Activated T-helper 2 cell treated with anti-CD3 and anti-CD28 coated beads, Interferon-gamma antibody, Interleukin-2, Interleukin-4, amounts not matched to agents 10 μg/mL and 5 μg/mL and 100 μg/mL, durations not matched to agents 14 hours and 24 hours and 36 hours (primary cell): Measurements from ENCODE around the gene TARP.
"Not testable (repeated sequence)": the region's sequence is repeated elsewhere in the genome, so short reads cannot be mapped to it uniquely, and the experiment has no call there.

Source experiments
- DNase-seq: peaks from one replicate; pipeline ENCODE4 v3.0.0; 2021; ENCODE audit warnings: low spot score
- H3K27ac Mint-ChIP-seq: one replicate; pipeline ENCODE4 v1.8.0; 2021; ENCODE audit warnings: mixed read lengths
- H3K27me3 Mint-ChIP-seq: one replicate; pipeline ENCODE4 v1.8.0; 2021; ENCODE audit warnings: low read depth, mixed read lengths
- H3K36me3 Mint-ChIP-seq: one replicate; pipeline ENCODE4 v1.8.0; 2021; ENCODE audit warnings: low read depth, mixed read lengths
- H3K4me1 Mint-ChIP-seq: one replicate; pipeline ENCODE4 v1.8.0; 2021; ENCODE audit warnings: low read depth, mixed read lengths
- H3K4me3 Mint-ChIP-seq: one replicate; pipeline ENCODE4 v1.8.0; 2021; ENCODE audit warnings: low read depth, mild to moderate bottlenecking, moderate library complexity, mixed read lengths
- H3K9me3 Mint-ChIP-seq: one replicate; pipeline ENCODE4 v1.8.0; 2021; ENCODE audit warnings: mixed read lengths
- intact Hi-C: fragments of 100-400 bp; cut with micrococcal nuclease; formaldehyde crosslinking; loops from one replicate; pipeline ENCODE4 v1.15.1; 2023

Gene TARP

DNA sequence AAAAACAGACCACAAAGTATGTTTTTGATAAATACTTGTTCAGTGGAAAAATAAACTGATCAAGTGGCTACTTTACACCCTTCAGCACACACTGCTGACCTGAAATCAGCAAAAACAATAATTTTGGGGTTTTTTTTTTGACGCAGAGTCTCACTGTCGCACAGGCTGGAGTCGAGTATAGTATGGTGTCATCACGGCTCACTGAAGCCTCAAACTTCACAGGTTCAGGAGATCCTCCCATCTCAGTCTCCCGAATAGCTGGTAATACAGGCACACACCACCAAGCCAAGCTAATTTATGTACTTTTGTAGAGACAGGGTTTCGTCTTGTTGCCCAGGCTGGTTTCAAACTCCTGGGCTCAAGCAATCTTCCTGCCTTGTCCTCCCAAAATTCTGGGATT is 30.6 kb downstream of the TARP start:
- no peak for DNase-seq
- no peak overlapping the region for H3K4me3 Mint-ChIP-seq
- intact Hi-C loops = no loop called here
- H3K27ac Mint-ChIP-seq = no peak overlapping the region
- peaks cover 30% of the 10 kb centered on the region for H3K36me3 Mint-ChIP-seq
- H3K4me1 Mint-ChIP-seq = peaks cover 10% of the 10 kb centered on the region
- H3K9me3 Mint-ChIP-seq = no peaks in the 10 kb centered on the region
- peaks cover 2% of the 10 kb centered on the region for H3K27me3 Mint-ChIP-seq

DNA sequence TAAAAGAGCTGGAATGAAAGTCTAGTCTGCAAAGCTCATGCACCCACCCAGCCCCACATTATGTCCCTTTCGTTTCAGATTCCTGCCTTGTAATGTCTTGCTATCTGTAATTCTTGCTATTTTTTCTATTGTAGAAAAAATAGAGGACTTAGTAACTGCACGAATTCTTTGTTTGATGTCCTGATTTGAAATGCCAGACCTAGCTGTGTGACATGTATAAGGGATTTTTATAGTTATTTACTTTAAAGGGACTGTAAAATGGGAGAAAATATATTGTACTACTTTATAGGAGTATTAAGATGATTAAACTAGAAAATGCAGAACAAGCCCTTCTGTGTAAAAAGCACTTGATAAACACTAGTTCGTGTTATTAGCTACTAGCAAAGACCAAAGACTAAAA is 32.4 kb downstream of the TARP start:
- Mint-ChIP-seq H3K4me1 (peaks cover 23% of the 10 kb centered on the region), H3K4me3 (no peak overlapping the region)

DNA sequence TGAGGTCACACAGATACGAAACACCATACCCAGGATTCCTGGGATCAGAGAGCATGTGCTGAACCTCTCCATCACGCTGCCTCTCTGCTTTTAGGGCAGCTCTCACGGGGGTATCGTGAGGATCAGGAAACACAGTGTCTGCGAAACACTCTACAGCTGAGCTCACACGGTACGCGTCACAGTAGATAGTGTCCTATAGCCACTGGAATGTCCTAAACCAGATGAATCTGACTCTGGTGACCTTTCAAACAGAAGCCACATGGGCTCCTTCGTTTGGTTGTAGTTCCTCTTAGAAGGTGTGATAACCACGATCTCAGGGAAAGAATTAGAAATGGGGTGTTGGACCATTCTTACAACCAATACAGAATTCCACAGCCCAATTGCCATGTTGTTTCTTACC is 34.3 kb downstream of the TARP start:
- H3K36me3 Mint-ChIP-seq = peaks cover 22% of the 10 kb centered on the region
- not testable (repeated sequence) for H3K27me3 Mint-ChIP-seq, H3K27ac Mint-ChIP-seq, H3K9me3 Mint-ChIP-seq, DNase-seq, H3K4me3 Mint-ChIP-seq
- H3K4me1 Mint-ChIP-seq = peaks cover 38% of the 10 kb centered on the region
- intact Hi-C loops = loop anchor here (10.0 kb wide), 1 partner anchor 264 kb away; no protein-coding TSS in a partner anchor

More for the DNA sequence above, 32.4 kb downstream of the TARP start:
- H3K36me3 Mint-ChIP-seq = peaks cover 32% of the 10 kb centered on the region
- no peaks in the 10 kb centered on the region for H3K9me3 Mint-ChIP-seq
- intact Hi-C loops = no loop called here
- H3K27me3 Mint-ChIP-seq = peaks cover 2% of the 10 kb centered on the region
- no peak for DNase-seq
- H3K27ac Mint-ChIP-seq = no peak overlapping the region

DNA sequence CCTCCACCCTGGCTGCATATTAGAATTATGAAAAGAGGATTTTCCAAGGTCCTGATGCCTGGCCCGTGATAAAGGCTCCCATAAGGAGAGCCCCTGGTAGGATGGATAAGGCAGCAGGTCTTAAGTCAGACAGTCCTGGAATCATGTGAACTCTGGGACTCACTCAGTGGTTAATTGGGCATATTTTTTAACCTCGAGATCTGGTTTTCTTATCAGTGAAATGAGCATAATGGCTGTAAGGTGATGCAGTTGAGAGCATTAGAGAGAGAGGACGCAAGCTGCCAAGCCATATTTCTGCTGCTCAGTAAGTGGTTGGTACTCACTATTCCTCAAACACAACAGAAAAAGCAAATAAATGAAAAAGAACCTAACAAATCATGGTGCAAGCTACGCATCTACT is 37.8 kb downstream of the TARP start:
- intact Hi-C loops = loop anchor here (10.0 kb wide), 1 partner anchor 261 kb away; no protein-coding TSS in a partner anchor

DNA sequence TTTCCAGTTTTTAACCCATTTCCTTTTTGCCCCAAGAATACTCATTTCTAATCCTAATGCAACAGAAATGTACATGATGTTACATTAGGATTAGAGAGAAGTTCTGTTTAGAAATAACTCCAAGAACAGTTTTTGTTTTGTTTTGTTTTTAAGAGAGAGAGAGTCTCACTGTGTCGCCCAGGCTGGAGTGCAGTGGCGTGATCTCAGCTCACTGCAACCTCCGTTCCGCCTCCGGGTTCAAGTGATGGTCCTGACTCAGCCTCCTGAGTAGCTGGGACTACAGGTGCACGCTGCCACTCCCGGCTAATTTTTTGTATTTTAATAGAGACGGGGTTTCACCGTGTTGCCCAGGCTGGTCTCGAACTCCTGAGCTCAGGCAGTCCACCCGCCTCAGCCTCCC is 38.7 kb downstream of the TARP start:
- intact Hi-C loops = loop anchor here (5.0 to 10.0 kb wide), 2 partner anchors 260 to 673 kb away; partner anchors contain the start of gene VPS41
- not testable (repeated sequence) for H3K27me3 Mint-ChIP-seq, H3K9me3 Mint-ChIP-seq, H3K4me3 Mint-ChIP-seq, DNase-seq, H3K27ac Mint-ChIP-seq
- Mint-ChIP-seq H3K36me3 (peaks cover 40% of the 10 kb centered on the region), H3K4me1 (peaks cover 75% of the 10 kb centered on the region)

More for the DNA sequence above, 37.8 kb downstream of the TARP start:
- H3K4me3 Mint-ChIP-seq = no peak overlapping the region
- no peak for DNase-seq
- H3K4me1 Mint-ChIP-seq = peaks cover 70% of the 10 kb centered on the region
- H3K27me3 Mint-ChIP-seq = no peaks in the 10 kb centered on the region
- no peak overlapping the region for H3K27ac Mint-ChIP-seq
- H3K36me3 Mint-ChIP-seq = peaks cover 33% of the 10 kb centered on the region
- H3K9me3 Mint-ChIP-seq = no peaks in the 10 kb centered on the region

DNA sequence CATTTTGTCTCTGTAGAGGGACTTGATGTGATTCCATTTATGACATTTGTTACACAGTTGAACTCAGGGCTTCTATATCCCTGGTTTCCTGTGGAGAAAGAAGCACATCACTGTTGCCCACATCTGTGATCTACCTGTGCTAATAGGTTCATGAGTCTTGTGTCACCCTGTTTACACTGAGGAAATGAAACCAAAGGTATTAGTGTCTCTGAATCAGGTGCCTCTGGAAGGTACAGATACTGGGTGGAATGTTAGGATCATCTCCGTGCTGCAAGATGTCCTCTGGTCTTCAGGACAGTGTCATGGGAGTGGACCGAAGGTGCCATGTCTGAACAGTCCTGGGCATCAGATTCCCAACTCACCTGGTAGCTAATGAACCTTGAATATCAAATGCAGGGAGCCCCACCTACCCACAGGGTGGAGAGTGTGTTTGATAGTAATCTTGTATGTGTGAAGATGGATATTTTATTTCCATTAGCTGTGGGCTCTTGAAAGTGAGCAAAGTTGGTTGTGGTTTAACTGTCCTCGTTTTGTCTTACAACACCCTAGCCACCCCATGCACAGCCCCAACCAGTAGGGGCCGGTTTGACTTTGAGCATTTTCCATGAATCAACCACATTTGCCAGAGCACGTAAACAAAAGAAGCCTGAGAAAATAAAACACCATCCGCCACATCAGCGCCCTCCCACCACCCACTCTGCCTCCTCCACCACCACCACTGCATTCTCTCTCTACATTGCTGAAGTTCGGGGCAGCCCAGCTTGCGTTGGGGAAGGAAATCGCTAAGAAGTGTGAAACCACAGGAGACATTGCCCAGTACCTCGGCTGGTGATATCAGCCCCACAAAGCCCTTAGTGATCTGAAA is 40.7 kb downstream of the TARP start:
- Mint-ChIP-seq H3K36me3 (peaks cover 47% of the 10 kb centered on the region), H3K27ac (peak overlapping the region; percentile 91), H3K27me3 (no peaks in the 10 kb centered on the region), H3K9me3 (no peaks in the 10 kb centered on the region), H3K4me3 (peak overlapping the region; percentile 64), H3K4me1 (peaks cover 82% of the 10 kb centered on the region)
- DNase-seq = peak; percentile 82
- intact Hi-C loops = loop anchor here (1.0 to 10.0 kb wide), 10 partner anchors 10 to 675 kb away; partner anchors contain the start of gene VPS41

DNA sequence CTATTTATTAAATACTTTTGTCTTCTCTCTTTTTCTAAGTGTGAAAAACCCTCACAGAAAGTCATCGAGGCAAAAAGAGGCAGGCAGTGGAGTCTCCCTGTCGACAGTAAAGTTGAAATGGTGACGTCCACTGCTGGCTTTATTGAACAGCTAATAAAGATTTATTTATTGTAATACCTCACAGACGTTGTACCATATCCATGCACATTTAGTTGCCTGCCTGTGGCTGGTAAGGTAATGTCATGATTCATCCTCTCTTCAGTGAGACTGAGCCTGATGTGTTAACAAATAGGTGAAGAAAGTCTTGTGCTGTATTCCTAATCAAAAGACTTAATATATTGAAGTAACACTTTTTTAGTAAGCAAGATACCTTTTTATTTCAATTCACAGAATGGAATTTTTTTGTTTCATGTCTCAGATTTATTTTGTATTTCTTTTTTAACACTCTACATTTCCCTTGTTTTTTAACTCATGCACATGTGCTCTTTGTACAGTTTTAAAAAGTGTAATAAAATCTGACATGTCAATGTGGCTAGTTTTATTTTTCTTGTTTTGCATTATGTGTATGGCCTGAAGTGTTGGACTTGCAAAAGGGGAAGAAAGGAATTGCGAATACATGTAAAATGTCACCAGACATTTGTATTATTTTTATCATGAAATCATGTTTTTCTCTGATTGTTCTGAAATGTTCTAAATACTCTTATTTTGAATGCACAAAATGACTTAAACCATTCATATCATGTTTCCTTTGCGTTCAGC is 43.4 kb downstream of the TARP start:
- no peak overlapping the region for H3K27ac Mint-ChIP-seq
- peaks cover 57% of the 10 kb centered on the region for H3K4me1 Mint-ChIP-seq
- no peaks in the 10 kb centered on the region for H3K9me3 Mint-ChIP-seq
- no peak for DNase-seq
- H3K4me3 Mint-ChIP-seq = no peak overlapping the region
- intact Hi-C loops = loop anchor here (5.0 to 10.0 kb wide), 2 partner anchors 255 to 677 kb away; partner anchors contain the start of gene VPS41
- H3K27me3 Mint-ChIP-seq = no peaks in the 10 kb centered on the region
- peaks cover 57% of the 10 kb centered on the region for H3K36me3 Mint-ChIP-seq

DNA sequence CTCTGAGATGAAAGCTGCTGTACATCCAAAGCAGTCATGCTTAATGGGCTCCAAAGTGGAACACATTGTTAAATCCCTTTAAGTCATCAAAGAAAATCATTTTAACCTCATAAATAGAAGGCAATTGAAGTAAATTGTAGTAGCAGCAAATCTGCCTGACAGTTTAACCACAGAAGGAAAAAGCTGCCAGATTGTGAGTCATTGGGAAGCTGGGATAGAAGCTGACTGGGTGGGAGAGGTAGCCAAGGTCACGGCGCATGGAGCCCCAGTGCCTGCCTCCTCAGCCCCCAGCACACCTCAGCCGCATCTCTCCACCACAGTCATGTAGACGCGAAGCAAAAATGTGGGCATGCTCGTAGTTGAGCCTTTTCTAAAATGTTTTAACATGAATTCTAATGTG is 44.0 kb downstream of the TARP start:
- peaks cover 55% of the 10 kb centered on the region for H3K4me1 Mint-ChIP-seq
- H3K27ac Mint-ChIP-seq = no peak overlapping the region

DNA sequence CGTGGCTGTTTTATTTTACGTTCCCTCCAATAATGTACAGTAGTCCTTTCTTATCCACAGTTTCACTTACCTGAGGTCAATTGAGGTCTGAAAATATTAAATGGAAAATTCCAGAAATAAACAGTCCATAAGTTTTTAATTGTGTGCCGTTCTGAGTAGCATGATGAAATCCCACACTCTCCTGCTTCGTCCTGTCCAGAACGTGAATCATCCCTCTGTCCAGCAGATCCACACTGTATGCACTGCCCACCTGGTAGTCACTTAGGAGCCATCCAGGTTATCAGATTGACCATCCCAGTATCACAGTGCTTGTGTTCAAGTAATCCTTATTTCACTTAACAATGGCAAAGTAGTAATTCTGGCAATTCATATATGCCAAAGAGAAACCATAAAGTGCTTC is 49.0 kb downstream of the TARP start:
- intact Hi-C loops = no loop called here
- Mint-ChIP-seq H3K4me1 (peaks cover 40% of the 10 kb centered on the region), H3K27me3 (no peaks in the 10 kb centered on the region), H3K27ac (no peak overlapping the region), H3K9me3 (no peaks in the 10 kb centered on the region), H3K4me3 (no peak overlapping the region), H3K36me3 (peaks cover 59% of the 10 kb centered on the region)
- DNase-seq = no peak

More for the DNA sequence above, 44.0 kb downstream of the TARP start:
- Mint-ChIP-seq H3K36me3 (peaks cover 59% of the 10 kb centered on the region), H3K9me3 (no peaks in the 10 kb centered on the region), H3K27me3 (no peaks in the 10 kb centered on the region), H3K4me3 (no peak overlapping the region)
- intact Hi-C loops = no loop called here
- no peak for DNase-seq

DNA sequence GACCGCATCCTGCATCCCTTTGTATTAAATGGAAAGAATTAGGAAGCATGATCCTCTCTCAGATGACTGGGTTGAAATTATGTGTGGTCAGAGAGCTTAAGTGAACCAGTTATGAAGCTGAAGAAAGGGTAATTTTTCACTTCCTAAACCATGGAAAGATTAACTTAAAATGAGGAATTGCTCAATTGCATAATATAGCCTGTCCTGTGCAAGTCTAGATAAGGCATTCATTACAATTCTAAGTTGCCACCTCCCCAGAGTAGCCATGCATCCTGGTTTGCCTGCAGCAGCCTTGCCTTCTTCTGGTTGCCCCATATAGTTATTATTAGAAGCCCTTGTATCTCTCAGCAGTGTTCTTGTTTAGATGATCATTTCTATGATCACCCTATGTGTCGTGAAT is 50.1 kb downstream of the TARP start:
- Mint-ChIP-seq H3K9me3 (no peaks in the 10 kb centered on the region), H3K27me3 (no peaks in the 10 kb centered on the region), H3K4me3 (no peak overlapping the region), H3K4me1 (peaks cover 39% of the 10 kb centered on the region), H3K27ac (peak overlapping the region; percentile 7), H3K36me3 (peaks cover 55% of the 10 kb centered on the region)
- intact Hi-C loops = no loop called here
- no peak for DNase-seq

DNA sequence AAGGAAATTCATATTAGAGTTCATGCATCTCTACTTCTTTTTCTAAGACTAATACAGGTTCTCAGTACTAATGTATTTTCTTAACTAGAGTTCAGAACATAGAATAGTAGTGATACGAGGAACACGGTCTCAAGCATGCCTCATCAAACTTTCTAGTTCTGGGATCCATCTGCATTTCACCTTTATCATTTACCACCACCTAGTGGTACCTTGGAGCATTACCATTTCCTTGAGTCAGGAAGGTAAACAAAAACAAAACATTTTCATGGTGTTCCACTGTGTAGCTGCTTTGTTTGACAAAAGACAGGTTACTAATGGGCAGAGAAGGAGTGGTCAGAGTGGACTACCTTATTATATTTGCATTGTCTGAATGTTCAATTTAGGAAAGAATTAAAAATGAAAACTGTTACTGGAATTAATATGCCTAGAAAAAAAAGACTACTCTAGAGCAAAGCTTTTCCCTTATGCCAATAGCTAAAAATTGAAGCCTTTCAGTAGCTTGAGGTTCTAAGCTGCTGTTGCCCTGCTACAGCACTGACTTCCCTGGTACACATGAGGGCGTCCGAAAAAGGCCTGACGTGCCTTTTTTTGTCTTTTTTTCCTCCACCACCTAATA is 50.8 kb downstream of the TARP start:
- H3K4me3 Mint-ChIP-seq = no peak overlapping the region
- H3K9me3 Mint-ChIP-seq = no peaks in the 10 kb centered on the region
- DNase-seq = no peak
- H3K27ac Mint-ChIP-seq = no peak overlapping the region
- H3K36me3 Mint-ChIP-seq = peaks cover 55% of the 10 kb centered on the region
- no peaks in the 10 kb centered on the region for H3K27me3 Mint-ChIP-seq
- peaks cover 35% of the 10 kb centered on the region for H3K4me1 Mint-ChIP-seq
- intact Hi-C loops = loop anchor here (1.0 kb wide), 2 partner anchors 11 to 115 kb away; no protein-coding TSS in a partner anchor

DNA sequence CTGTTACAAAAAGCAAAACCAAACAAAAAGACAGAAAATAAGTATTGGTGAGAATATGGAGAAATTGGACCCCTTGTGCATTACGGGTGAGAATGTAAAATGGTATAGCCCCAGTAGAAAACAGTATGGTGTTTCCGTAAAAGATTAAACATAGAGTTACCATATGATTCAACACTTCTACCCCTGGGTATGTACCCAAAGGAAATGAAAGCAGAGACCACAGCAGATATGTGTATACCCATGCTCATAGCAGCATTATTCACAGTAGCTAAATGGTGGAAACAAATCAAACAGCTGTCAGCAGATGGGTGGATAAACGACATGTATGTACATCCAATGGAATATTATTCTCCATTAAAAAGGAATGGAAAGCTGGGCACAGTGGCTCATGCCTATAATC is 53.0 kb downstream of the TARP start:
- Mint-ChIP-seq H3K27me3 (no peaks in the 10 kb centered on the region), H3K36me3 (peaks cover 56% of the 10 kb centered on the region), H3K4me1 (peaks cover 51% of the 10 kb centered on the region), H3K27ac (peak overlapping the region; percentile 49), H3K9me3 (no peaks in the 10 kb centered on the region), H3K4me3 (no peak overlapping the region)
- no peak for DNase-seq
- intact Hi-C loops = loop anchor here (2.0 kb wide), 1 partner anchor 42 kb away; the partner anchor contains the start of gene STARD3NL
